ENCODE measurements around the gene PPFIA2. TPM values are rescaled to one million over a fixed set of nuclear protein-coding genes. Genes with fewer than 3 reads are reported as not detected.

Gene PPFIA2
- total and polyA plus RNA-seq, 9 of the 15 experiments (the other 6 are each of a cell fraction or from before 2014, with no cell fraction given): not detected

- Histone ChIP-seq H3K9ac (ENCODE audit: insufficient read depth in 1 of 2, low read depth in 2 of 2, low read length in 2 of 2) (no peak overlapping the region), H3K4me2 (ENCODE audit: insufficient read depth, low read length) (no peak overlapping the region), H2AFZ (ENCODE audit: low read depth, low read length) (no peak overlapping the region), H3K9me3 (replicated peaks; ENCODE audit: control insufficient read depth, insufficient read depth, low read depth, low read length) (no peaks in the 10 kb centered on the region), H3K4me3 (no peak overlapping the region), H3K27me3 (ENCODE audit: control insufficient read depth in 2 of 2, insufficient read depth in 2 of 2, low read length in 2 of 2) (no peaks in the 10 kb centered on the region), H4K20me1 (replicated peaks; ENCODE audit: control insufficient read depth, insufficient read depth, low read length) (no peaks in the 10 kb centered on the region), H3K79me2 (ENCODE audit: control insufficient read depth, insufficient read depth, low read length) (no peaks in the 10 kb centered on the region), H3K36me3 (ENCODE audit: control insufficient read depth, insufficient read depth, low read length) (no peaks in the 10 kb centered on the region), H3K27ac (ENCODE audit: extremely low read depth, low read depth, low read length) (no peak overlapping the region), H3K9me1 (ENCODE audit: control insufficient read depth, insufficient read depth, low read length) (no peaks in the 10 kb centered on the region), H3K4me1 (replicated peaks in 1 of 2; ENCODE audit: control insufficient read depth in 2 of 2, insufficient read depth in 2 of 2, low read length in 2 of 2) (no peaks in the 10 kb centered on the region)
- no peak for FAIRE-seq
- ChIA-PET POLR2A (no interaction called here), CTCF (ENCODE audit: low intra/inter-chr PET ratio) (no interaction called here)
- no peak for ATAC-seq
- no peak for DNase-seq (ENCODE audit: extremely low read depth in 1 of 4, low spot score in 3 of 4)
- BruUV-seq (replicated peaks): no TSS peak
- intact Hi-C loops (cut with micrococcal nuclease): no loop called here
- TF ChIP-seq BRF1 (IDR thresholded peaks at IDR 0.05; ENCODE audit: borderline replicate concordance, extremely low read depth, insufficient read length) (no peak), ZNF277 (CRISPR knock-in tag; IDR thresholded peaks at IDR 0.05; ENCODE audit: borderline replicate concordance) (no peak), USF2 (CRISPR knock-in tag; IDR thresholded peaks at IDR 0.05) (no peak), PRPF4 (IDR thresholded peaks at IDR 0.05; ENCODE audit: insufficient read depth, low read depth, low read length, poor library complexity, severe bottlenecking) (no peak)
- in situ Hi-C loops (cut with MboI): no loop called here
- 0% methylated on average over 2 of the region's 2 CpGs for WGBS (ENCODE audit: insufficient coverage, low coverage, missing lambda C conversion rate)
Measured at GRCh38 chr12:81263072-81263471, 496.1 kb downstream of the PPFIA2 start.
